GM23338 (cell line): Measurements from ENCODE around the gene CDH4. TPM values are rescaled to one million over a fixed set of nuclear protein-coding genes. Genes with fewer than 3 reads are reported as not detected.

Source experiments
- ATAC-seq: fragments of 200-7000 bp; cut with Tn5 transposase; 3 replicates; pipeline ENCODE4 v1.9.1; 2020
- DNase-seq: peaks from one replicate; pipeline ENCODE4 v3.0.0-alpha.2; 2015; ENCODE audit warnings: low spot score
- H2AFZ ChIP-seq: fragments of 200-600 bp; sonication (generic); 2 replicates; pipeline ENCODE4 v1.8.0; 2016; ENCODE audit warnings: antibody characterized with exemption, mild to moderate bottlenecking, moderate library complexity
- H3F3A ChIP-seq: fragments of 200-600 bp; sonication (generic); replicated peaks from 2 replicates; pipeline ENCODE4 v1.8.0; 2017; ENCODE audit warnings: antibody characterized with exemption, mixed run types, low read depth
- H3K27ac ChIP-seq: fragments of 200-600 bp; sonication (generic); 2 replicates; pipeline ENCODE4 v1.6.1; 2016; ENCODE audit warnings: low read depth
- H3K27me3 ChIP-seq: fragments of 200-600 bp; sonication (generic); 2 replicates; pipeline ENCODE4 v1.8.0; 2016; ENCODE audit warnings: mild to moderate bottlenecking, mixed run types, moderate library complexity; ENCODE audit not compliant: insufficient read depth
- H3K36me3 ChIP-seq: fragments of 200-600 bp; sonication (generic); 2 replicates; pipeline ENCODE4 v1.8.0; 2016; ENCODE audit warnings: mild to moderate bottlenecking; ENCODE audit not compliant: insufficient read depth
- H3K4me1 ChIP-seq: fragments of 200-600 bp; sonication (generic); 2 replicates; pipeline ENCODE4 v1.8.0; 2016; ENCODE audit warnings: mild to moderate bottlenecking, moderate library complexity; ENCODE audit not compliant: insufficient read depth
- H3K4me2 ChIP-seq: fragments of 200-600 bp; sonication (generic); 2 replicates; pipeline ENCODE4 v1.7.1; 2017; ENCODE audit warnings: mixed run types
- H3K4me3 ChIP-seq: fragments of 200-600 bp; sonication (generic); 2 replicates; pipeline ENCODE4 v1.6.1; 2016; ENCODE audit warnings: mixed run types
- H3K79me2 ChIP-seq: fragments of 200-600 bp; sonication (generic); replicated peaks from 2 replicates; pipeline ENCODE4 v1.8.0; 2017; ENCODE audit warnings: mild to moderate bottlenecking; ENCODE audit not compliant: insufficient read depth
- H3K9me2 ChIP-seq: fragments of 200-600 bp; sonication (generic); 2 replicates; pipeline ENCODE4 v1.8.0; 2017; ENCODE audit not compliant: insufficient read depth
- H4K20me1 ChIP-seq: fragments of 200-600 bp; sonication (generic); replicated peaks from 2 replicates; pipeline ENCODE4 v1.8.0; 2017; ENCODE audit warnings: mild to moderate bottlenecking; ENCODE audit not compliant: insufficient read depth
- H3K27ac Mint-ChIP-seq: 2 replicates; pipeline ENCODE4 v1.8.0; 2020; ENCODE audit warnings: inconsistent platforms, mild to moderate bottlenecking, moderate library complexity, mixed read lengths
- H3K27me3 Mint-ChIP-seq: 3 replicates; pipeline ENCODE4 v1.8.0; 2022; ENCODE audit warnings: low read depth, mild to moderate bottlenecking, moderate library complexity, mixed read lengths, inconsistent platforms; ENCODE audit not compliant: insufficient read depth, poor library complexity
- H3K36me3 Mint-ChIP-seq: 3 replicates; pipeline ENCODE4 v1.8.0; 2021; ENCODE audit warnings: low read depth, mild to moderate bottlenecking, inconsistent platforms, moderate library complexity, mixed read lengths
- H3K4me1 Mint-ChIP-seq: 3 replicates; pipeline ENCODE4 v1.8.0; 2020; ENCODE audit warnings: mild to moderate bottlenecking, inconsistent platforms, mixed read lengths
- H3K4me3 Mint-ChIP-seq: 3 replicates; pipeline ENCODE4 v1.8.0; 2021; ENCODE audit warnings: moderate library complexity, mild to moderate bottlenecking, inconsistent platforms, mixed read lengths
- H3K9me3 Mint-ChIP-seq: 3 replicates; pipeline ENCODE4 v1.8.0; 2020; ENCODE audit warnings: moderate library complexity, mild to moderate bottlenecking, inconsistent platforms, mixed read lengths
- ETS1 ChIP-seq: IDR thresholded peaks from 2 replicates; pipeline ENCODE4 v1.6.1; 2016; ENCODE audit warnings: antibody characterized with exemption
- EZH2phosphoT487 ChIP-seq: fragments of 200-600 bp; sonication (generic); IDR thresholded peaks from one replicate; pipeline ENCODE4 v1.8.1; 2018; ENCODE audit warnings: antibody characterized with exemption; ENCODE audit not compliant: unreplicated experiment
- JUNB ChIP-seq: IDR thresholded peaks from one replicate; pipeline ENCODE4 v1.6.1; 2016; ENCODE audit warnings: antibody characterized with exemption; ENCODE audit not compliant: unreplicated experiment
- NANOG ChIP-seq: IDR thresholded peaks from 2 replicates; pipeline ENCODE4 v1.6.1; 2016; ENCODE audit warnings: antibody characterized with exemption, borderline replicate concordance
- REST ChIP-seq: IDR thresholded peaks from one replicate; pipeline ENCODE4 v1.6.1; 2018; ENCODE audit warnings: antibody characterized with exemption; ENCODE audit not compliant: unreplicated experiment
- STAT1 ChIP-seq: IDR thresholded peaks from one replicate; pipeline ENCODE4 v1.6.1; 2016; ENCODE audit warnings: antibody characterized with exemption; ENCODE audit not compliant: unreplicated experiment
- ZNF114 ChIP-seq: fragments of 250-450 bp; sonication (Bioruptor Pico); IDR thresholded peaks from 2 replicates; pipeline ENCODE4 v1.5.0; 2020; ENCODE audit warnings: mild to moderate bottlenecking, moderate library complexity
- ZNF331 ChIP-seq: fragments of 250-450 bp; sonication (Bioruptor Pico); IDR thresholded peaks from 2 replicates; pipeline ENCODE4 v1.5.0; 2020; ENCODE audit warnings: low read depth, mild to moderate bottlenecking, moderate library complexity
- polyA plus RNA-seq: library from polyadenylated mRNA; unstranded; fragments of >200 nt; fragmentation: Nextera tagmentation; extraction: Ambion mirVana; gene quantifications from 2 replicates; pipeline ENCODE4 v1.2.1, GENCODE V29; 2016
- total RNA-seq: library from RNA; depleted of rRNA; stranded (reverse); fragments of >200 nt; shearing (Covaris generic); gene quantifications from 2 replicates; pipeline ENCODE4 v1.2.3, GENCODE V29; 2014
- TF ChIP-seq, protein P1 (sequence below), 2 experiments: fragments of 200-600 bp in 1 of 2; sonication (generic) in 1 of 2; conservative IDR thresholded peaks; 2 replicates each; pipeline versions ENCODE4 v1.5.1 to v1.6.1; 2016 to 2017; ENCODE audit warnings: antibody characterized with exemption in 2 of 2, low read depth in 2 of 2, mild to moderate bottlenecking in 2 of 2, moderate library complexity in 1 of 2

CDH4 gene
- total and polyA plus RNA-seq, 2 experiments from 2014 or later, result 1.2 to 4.2 TPM

- H3K27ac ChIP-seq, result no peak overlapping the region
- H3F3A ChIP-seq, result no peaks in the 10 kb centered on the region; the same call in 1 of the 2 replicates
- no peaks in the 10 kb centered on the region for H3K9me3 Mint-ChIP-seq
- peaks cover 2% of the 10 kb centered on the region; the same call in 1 of the 3 replicates for H3K4me1 Mint-ChIP-seq
- no peak overlapping the region for H3K4me3 Mint-ChIP-seq
- no peak overlapping the region for H3K27ac Mint-ChIP-seq
- H3K36me3 ChIP-seq, result no peaks in the 10 kb centered on the region
- peaks cover 3% of the 10 kb centered on the region for H3K27me3 Mint-ChIP-seq
- H3K79me2 ChIP-seq, result no peaks in the 10 kb centered on the region
- peaks cover 19% of the 10 kb centered on the region for H3K36me3 Mint-ChIP-seq
- DNase-seq, result no peak
- no peaks in the 10 kb centered on the region for H4K20me1 ChIP-seq
- no peaks in the 10 kb centered on the region; the same call in 1 of the 2 replicates for H3K4me1 ChIP-seq
- H3K27me3 ChIP-seq, result no peaks in the 10 kb centered on the region
- TF ChIP-seq STAT1 (no peak), ZNF331 (CRISPR knock-in tag) (no peak), NANOG (no peak)
- no peak overlapping the region for H2AFZ ChIP-seq
- H3K9me2 ChIP-seq, result no peaks in the 10 kb centered on the region
- no peak overlapping the region for H3K4me3 ChIP-seq
- no peak overlapping the region for H3K4me2 ChIP-seq
- no peak for ATAC-seq
These were observed 716.9 kb downstream of the CDH4 start for GRCh38 chr20:61968932-61969331.

- peaks cover 6% of the 10 kb centered on the region for H3K27me3 Mint-ChIP-seq
- H3K9me3 Mint-ChIP-seq, result no peaks in the 10 kb centered on the region
- no peaks in the 10 kb centered on the region for H3K36me3 ChIP-seq
- ATAC-seq (no peak), DNase-seq (no peak)
- H3K4me3 ChIP-seq, result no peak overlapping the region
- H3K27ac Mint-ChIP-seq, result no peak overlapping the region
- H3K27ac ChIP-seq, result no peak overlapping the region
- H3K4me3 Mint-ChIP-seq, result no peak overlapping the region
- no peaks in the 10 kb centered on the region for H3K27me3 ChIP-seq
- H2AFZ ChIP-seq, result no peak overlapping the region
- no peaks in the 10 kb centered on the region for H3K79me2 ChIP-seq
- H3K4me1 ChIP-seq, result no peaks in the 10 kb centered on the region; the same call in 1 of the 2 replicates
- H3K9me2 ChIP-seq, result no peaks in the 10 kb centered on the region
- H3K4me2 ChIP-seq, result no peak overlapping the region
- H3K36me3 Mint-ChIP-seq, result peaks cover 26% of the 10 kb centered on the region
- TF ChIP-seq NANOG (no peak), ZNF331 (CRISPR knock-in tag) (no peak), JUNB (no peak), ZNF114 (CRISPR knock-in tag) (no peak), EZH2phosphoT487 (no peak), REST (no peak), ETS1 (no peak), STAT1 (no peak)
- TF ChIP-seq, protein P1, sequence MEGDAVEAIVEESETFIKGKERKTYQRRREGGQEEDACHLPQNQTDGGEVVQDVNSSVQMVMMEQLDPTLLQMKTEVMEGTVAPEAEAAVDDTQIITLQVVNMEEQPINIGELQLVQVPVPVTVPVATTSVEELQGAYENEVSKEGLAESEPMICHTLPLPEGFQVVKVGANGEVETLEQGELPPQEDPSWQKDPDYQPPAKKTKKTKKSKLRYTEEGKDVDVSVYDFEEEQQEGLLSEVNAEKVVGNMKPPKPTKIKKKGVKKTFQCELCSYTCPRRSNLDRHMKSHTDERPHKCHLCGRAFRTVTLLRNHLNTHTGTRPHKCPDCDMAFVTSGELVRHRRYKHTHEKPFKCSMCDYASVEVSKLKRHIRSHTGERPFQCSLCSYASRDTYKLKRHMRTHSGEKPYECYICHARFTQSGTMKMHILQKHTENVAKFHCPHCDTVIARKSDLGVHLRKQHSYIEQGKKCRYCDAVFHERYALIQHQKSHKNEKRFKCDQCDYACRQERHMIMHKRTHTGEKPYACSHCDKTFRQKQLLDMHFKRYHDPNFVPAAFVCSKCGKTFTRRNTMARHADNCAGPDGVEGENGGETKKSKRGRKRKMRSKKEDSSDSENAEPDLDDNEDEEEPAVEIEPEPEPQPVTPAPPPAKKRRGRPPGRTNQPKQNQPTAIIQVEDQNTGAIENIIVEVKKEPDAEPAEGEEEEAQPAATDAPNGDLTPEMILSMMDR (conservative IDR thresholded peaks at IDR 0.05; ENCODE audit: low read depth in 2 of 2), result no peak
- H4K20me1 ChIP-seq, result no peaks in the 10 kb centered on the region
- H3F3A ChIP-seq, result no peaks in the 10 kb centered on the region; the same call in 1 of the 2 replicates
- H3K4me1 Mint-ChIP-seq, result peaks cover 2% of the 10 kb centered on the region; the same call in 1 of the 3 replicates
These were observed 717.7 kb downstream of the CDH4 start for GRCh38 chr20:61969806-61970205.
